ENCODE measurements around the gene RGR. TPM values are rescaled to one million over a fixed set of nuclear protein-coding genes. Genes with fewer than 3 reads are reported as not detected.

The RGR gene
- total and polyA plus RNA-seq, 8 donors: 0.26 to 0.27 TPM; not detected in 6

- Histone ChIP-seq H3K36me3 (no peaks in the 10 kb centered on the region), H3K9me3 (no peaks in the 10 kb centered on the region), H3K4me3 (no peak overlapping the region), H3K27me3 (peaks cover 0 to 6% of the 10 kb centered on the region in 2 donors), H3K27ac (no peak overlapping the region), H3K4me1 (no peaks in the 10 kb centered on the region)
- TF ChIP-seq CTCF (IDR thresholded peaks at IDR 0.05): no peak
- DNase-seq: no peak
- intact Hi-C loops (cut with DNase I): no loop called here
- no peak for ATAC-seq
Measured at GRCh38 chr10:84216834-84217233, 28.0 kb upstream of the RGR start.

- Histone ChIP-seq H3K27me3 (peaks cover 0 to 13% of the 10 kb centered on the region in 2 donors), H3K27ac (no peak overlapping the region), H3K4me1 (no peaks in the 10 kb centered on the region), H3K9me3 (no peaks in the 10 kb centered on the region), H3K4me3 (no peak overlapping the region), H3K36me3 (no peaks in the 10 kb centered on the region)
- intact Hi-C loops (cut with DNase I): no loop called here
- ATAC-seq: no peak
- no peak for TF ChIP-seq CTCF (IDR thresholded peaks at IDR 0.05)
- no peak for DNase-seq
Measured at GRCh38 chr10:84217746-84218145, 27.1 kb upstream of the RGR start.

GRCh38 chr10:84221916-84222315 lies 22.9 kb upstream of the RGR start:
- no peak for ATAC-seq
- H3K4me3 ChIP-seq: no peak overlapping the region
- intact Hi-C loops (cut with DNase I): no loop called here
- H3K27ac ChIP-seq: no peak overlapping the region
- DNase-seq: no peak
- H3K4me1 ChIP-seq: no peaks in the 10 kb centered on the region
- peaks cover 0 to 21% of the 10 kb centered on the region in 2 donors for H3K27me3 ChIP-seq
- no peak for TF ChIP-seq CTCF (IDR thresholded peaks at IDR 0.05)
- no peaks in the 10 kb centered on the region for H3K36me3 ChIP-seq
- H3K9me3 ChIP-seq: no peaks in the 10 kb centered on the region

GRCh38 chr10:84224411-84225028 lies 20.3 kb upstream of the RGR start:
- no peak for ATAC-seq
- H3K27ac ChIP-seq: no peak overlapping the region
- no peak for TF ChIP-seq CTCF (IDR thresholded peaks at IDR 0.05)
- H3K27me3 ChIP-seq: peaks cover 0 to 21% of the 10 kb centered on the region in 2 donors
- H3K4me3 ChIP-seq: no peak overlapping the region
- no peaks in the 10 kb centered on the region for H3K9me3 ChIP-seq
- intact Hi-C loops (cut with DNase I): no loop called here
- H3K36me3 ChIP-seq: no peaks in the 10 kb centered on the region
- H3K4me1 ChIP-seq: no peaks in the 10 kb centered on the region
- DNase-seq: peak in 2 of 4 donors; percentile 5 to 13

GRCh38 chr10:84225427-84226173 lies 19.3 kb upstream of the RGR start, which contains the start of gene LRIT2:
TSS of gene LRIT2 (minus strand) at chr10:84225544. CDS start at chr10:84225520, 24 bp downstream.
- Histone ChIP-seq H3K36me3 (no peaks in the 10 kb centered on the region), H3K4me1 (no peaks in the 10 kb centered on the region), H3K27ac (no peak within 1 kb of the TSS), H3K4me3 (no peak within 1 kb of the TSS), H3K9me3 (no peaks in the 10 kb centered on the region), H3K27me3 (peaks cover 0 to 21% of the 10 kb centered on the region in 2 donors)
- ATAC-seq (no peak), DNase-seq (no peak)
- intact Hi-C loops (cut with DNase I): no loop called here
- TF ChIP-seq CTCF (IDR thresholded peaks at IDR 0.05): no peak

Measured in left lung (tissue), 10 donors.